Esophagus muscularis mucosa (tissue), 4 donors: ENCODE results near the gene EAPP. TPM values are rescaled to one million over a fixed set of nuclear protein-coding genes. Genes with fewer than 3 reads are reported as not detected.
"Not testable (repeated sequence)": the region's sequence is repeated elsewhere in the genome, so short reads cannot be mapped to it uniquely, and the experiment has no call there.

Experiments
- DNase-seq: peaks from one replicate; pipeline ENCODE4 v3.0.0-alpha.2; 2017; ENCODE audit errors: extremely low spot score
- H3K27ac ChIP-seq, 4 donors: fragments of 200-600 bp; sonication (generic); replicated peaks in 1 of 4; 1 replicate in 3 of 4; 2 replicates in 1 of 4; pipeline ENCODE4 v1.5.1; 2016 to 2019; ENCODE audit warnings: mild to moderate bottlenecking in 1 of 4
- H3K27me3 ChIP-seq, 4 donors: fragments of 200-600 bp; sonication (generic); one replicate each; pipeline versions ENCODE4 v1.5.1 to v1.6.0; 2016 to 2019
- H3K36me3 ChIP-seq, 4 donors: fragments of 200-600 bp; sonication (generic); one replicate each; pipeline ENCODE4 v1.5.1; 2016 to 2019
- H3K4me1 ChIP-seq, 4 donors: fragments of 200-600 bp; sonication (generic); one replicate each; pipeline ENCODE4 v1.5.1; 2016 to 2019
- H3K4me3 ChIP-seq, 4 donors: fragments of 200-600 bp; sonication (generic); 1 replicate in 2 of 4; 2 replicates in 2 of 4; pipeline ENCODE4 v1.5.1; 2016 to 2019; ENCODE audit warnings: mild to moderate bottlenecking in 4 of 4, moderate library complexity in 1 of 4
- H3K9me3 ChIP-seq, 4 donors: fragments of 200-600 bp; sonication (generic); 1 replicate in 3 of 4; 2 replicates in 1 of 4; pipeline ENCODE4 v1.5.1; 2016 to 2019
- CTCF ChIP-seq, 3 experiments: fragments of 200-600 bp in 2 of 3; fragments of 450-650 bp in 1 of 3; sonication (generic) in 2 of 3; IDR thresholded peaks; one replicate each; pipeline ENCODE4 v1.5.1; 2017 to 2019; ENCODE audit warnings: antibody characterized with exemption in 3 of 3, mild to moderate bottlenecking in 2 of 3, moderate library complexity in 1 of 3
- EP300 ChIP-seq: sonication (generic); formaldehyde crosslinking; IDR thresholded peaks from one replicate; pipeline ENCODE4 v1.6.1; 2017; ENCODE audit warnings: antibody characterized with exemption
- POLR2A ChIP-seq: fragments of 450-650 bp; IDR thresholded peaks from one replicate; pipeline ENCODE4 v1.6.1; 2017; ENCODE audit warnings: antibody characterized with exemption, moderate library complexity, mild to moderate bottlenecking, low read depth
- POLR2AphosphoS5 ChIP-seq, 2 donors: sonication (generic); formaldehyde crosslinking; IDR thresholded peaks; one replicate each; pipeline ENCODE4 v1.6.1; 2017; ENCODE audit warnings: antibody characterized with exemption in 2 of 2
- WGBS: methylation state at CpG from one replicate; pipeline ENCODE4 v1.1.5; 2018; 5-methylcytosine and 5-hydroxymethylcytosine counted together
- intact Hi-C: fragments of 100-400 bp; cut with DNase I; formaldehyde crosslinking; loops from one replicate; pipeline ENCODE4 v1.15.1; 2023
- total RNA-seq, 4 donors: library from RNA; depleted of rRNA; stranded (reverse); fragments of >200 nt; gene quantifications; one replicate each; pipeline versions ENCODE4 v1.1.0 to v1.2.1, GENCODE V29; 2016

EAPP gene
- total RNA-seq, 4 donors from 2014 or later = 24.1 to 33.8 (median 30.4) TPM

- peaks cover 85 to 100% (median 100%) of the 10 kb centered on the region in 4 donors for H3K36me3 ChIP-seq
- WGBS = 80% methylated on average over 2 of the region's 2 CpGs
- H3K27me3 ChIP-seq = no peaks in the 10 kb centered on the region
- TF ChIP-seq EP300 = no peak
- no peak for TF ChIP-seq POLR2A
- no peak for TF ChIP-seq POLR2AphosphoS5 (IDR thresholded peaks at IDR 0.05)
- no peak for TF ChIP-seq CTCF (IDR thresholded peaks at IDR 0.05)
- H3K4me3 ChIP-seq = no peak overlapping the region
- H3K27ac ChIP-seq = no peak overlapping the region
- no peaks in the 10 kb centered on the region for H3K9me3 ChIP-seq
- intact Hi-C loops = no loop called here
- no peaks in the 10 kb centered on the region for H3K4me1 ChIP-seq
- no peak for DNase-seq
Measured at GRCh38 chr14:34522496-34522895, 17.0 kb downstream of the EAPP start.

- H3K27ac ChIP-seq, H3K4me1 ChIP-seq, DNase-seq, H3K27me3 ChIP-seq, H3K9me3 ChIP-seq, intact Hi-C loops, H3K4me3 ChIP-seq: not testable (repeated sequence)
- 97% methylated on average over 6 of the region's 6 CpGs for WGBS
- peaks cover 72 to 100% (median 95%) of the 10 kb centered on the region in 4 donors for H3K36me3 ChIP-seq
Measured at GRCh38 chr14:34521071-34521470, 18.4 kb downstream of the EAPP start.

- peaks cover 71 to 100% (median 92%) of the 10 kb centered on the region in 4 donors for H3K36me3 ChIP-seq
- H3K4me1 ChIP-seq, H3K27me3 ChIP-seq, H3K4me3 ChIP-seq, H3K9me3 ChIP-seq, DNase-seq, H3K27ac ChIP-seq, intact Hi-C loops: not testable (repeated sequence)
- 97% methylated on average over 7 of the region's 7 CpGs for WGBS
Measured at GRCh38 chr14:34520304-34520970, 19.1 kb downstream of the EAPP start.

- Histone ChIP-seq H3K36me3 (no peaks in the 10 kb centered on the region), H3K27me3 (no peaks in the 10 kb centered on the region), H3K4me3 (no peak overlapping the region), H3K9me3 (no peaks in the 10 kb centered on the region), H3K4me1 (no peaks in the 10 kb centered on the region), H3K27ac (no peak overlapping the region)
- intact Hi-C loops = no loop called here
- 92% methylated on average over 11 of the region's 11 CpGs for WGBS
- no peak for TF ChIP-seq EP300
- no peak for DNase-seq
Measured at GRCh38 chr14:34507884-34508283, 31.6 kb downstream of the EAPP start.

GRCh38 chr14:34507459-34507858 lies 32.0 kb downstream of the EAPP start:
- no peaks in the 10 kb centered on the region for H3K27me3 ChIP-seq
- DNase-seq = no peak
- intact Hi-C loops = no loop called here
- no peak for TF ChIP-seq CTCF (IDR thresholded peaks at IDR 0.05)
- no peak for TF ChIP-seq POLR2A
- TF ChIP-seq POLR2AphosphoS5 (IDR thresholded peaks at IDR 0.05) = no peak
- TF ChIP-seq EP300 = no peak
- WGBS = 91% methylated on average over 9 of the region's 9 CpGs
- H3K36me3 ChIP-seq = no peaks in the 10 kb centered on the region
- no peak overlapping the region for H3K4me3 ChIP-seq
- no peaks in the 10 kb centered on the region for H3K4me1 ChIP-seq
- no peak overlapping the region for H3K27ac ChIP-seq
- no peaks in the 10 kb centered on the region for H3K9me3 ChIP-seq

GRCh38 chr14:34505124-34505491 lies 34.4 kb downstream of the EAPP start:
- 92% methylated on average over 5 of the region's 5 CpGs for WGBS
- H3K27me3 ChIP-seq, DNase-seq, H3K4me1 ChIP-seq, H3K4me3 ChIP-seq, intact Hi-C loops, H3K9me3 ChIP-seq, H3K36me3 ChIP-seq, H3K27ac ChIP-seq: not testable (repeated sequence)

GRCh38 chr14:34504027-34504426 lies 35.5 kb downstream of the EAPP start:
- 95% methylated on average over 9 of the region's 9 CpGs for WGBS
- H3K27ac ChIP-seq, H3K27me3 ChIP-seq, H3K36me3 ChIP-seq, H3K4me3 ChIP-seq, intact Hi-C loops, H3K4me1 ChIP-seq, H3K9me3 ChIP-seq, DNase-seq: not testable (repeated sequence)
